GM15510 (cell line): ENCODE data around the gene SPRR2D.

Source experiments
- POLR2A ChIP-seq: IDR thresholded peaks from 3 replicates; pipeline ENCODE4 v1.6.1; 2011; ENCODE audit warnings: borderline replicate concordance; ENCODE audit not compliant: insufficient read length; ENCODE audit errors: extremely low read depth

Gene SPRR2D

DNA sequence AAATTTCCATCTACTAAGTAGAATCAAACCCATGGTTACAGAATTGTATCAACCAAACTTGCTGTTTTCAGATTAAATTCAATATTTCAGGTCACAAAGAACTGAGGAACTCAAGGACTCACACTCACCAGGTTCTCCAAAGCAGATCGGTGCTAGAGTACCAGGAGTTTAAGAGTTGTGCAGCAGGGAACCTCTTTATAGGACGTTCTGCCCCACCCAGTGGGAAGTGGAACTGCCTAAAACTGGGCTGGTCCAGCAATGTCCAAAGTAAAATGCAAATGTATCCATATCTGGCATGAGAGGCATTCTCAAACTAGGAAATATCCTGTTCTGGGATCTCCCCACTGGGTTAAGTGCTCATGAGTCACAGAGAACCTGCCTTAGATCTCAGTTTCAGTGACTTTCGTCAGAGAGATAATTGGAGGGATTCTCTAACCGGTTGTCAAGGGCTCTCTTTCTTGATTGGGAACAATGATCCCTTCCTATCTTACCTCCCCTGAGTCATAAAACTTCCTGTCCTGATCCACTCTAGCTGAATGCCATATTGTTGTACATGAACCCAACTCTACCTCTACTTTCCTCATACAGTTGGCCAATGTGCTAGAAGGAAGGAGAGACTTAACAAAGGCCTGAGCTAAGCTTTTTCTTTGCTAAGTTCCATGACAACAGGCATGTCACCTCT, at the start of gene SPRR2D:
TSS of gene SPRR2D (minus strand) at position 171 of the 682 bp plus-strand sequence. CDS start 774 bp downstream, outside the sequence.
- no peak for TF ChIP-seq POLR2A

DNA sequence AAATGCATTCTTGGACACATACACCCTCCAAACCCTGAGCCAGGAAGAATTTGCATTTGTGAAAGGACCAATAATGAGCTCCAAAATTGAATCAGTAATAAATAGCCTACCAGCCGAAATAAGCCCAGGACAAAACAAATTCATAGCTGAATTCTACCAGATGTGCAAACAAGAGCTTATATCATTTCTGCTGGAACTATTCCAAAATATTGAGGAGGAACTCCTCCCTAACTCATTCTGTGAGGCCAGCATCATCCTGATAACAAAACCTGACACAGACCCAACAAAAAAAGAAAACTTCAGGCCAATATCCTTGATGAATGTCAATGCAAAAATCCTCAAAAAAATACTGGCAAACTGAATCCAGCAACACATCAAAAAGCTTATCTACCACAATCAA, 46.7 kb upstream of the SPRR2D start:
- TF ChIP-seq POLR2A, result no peak

DNA sequence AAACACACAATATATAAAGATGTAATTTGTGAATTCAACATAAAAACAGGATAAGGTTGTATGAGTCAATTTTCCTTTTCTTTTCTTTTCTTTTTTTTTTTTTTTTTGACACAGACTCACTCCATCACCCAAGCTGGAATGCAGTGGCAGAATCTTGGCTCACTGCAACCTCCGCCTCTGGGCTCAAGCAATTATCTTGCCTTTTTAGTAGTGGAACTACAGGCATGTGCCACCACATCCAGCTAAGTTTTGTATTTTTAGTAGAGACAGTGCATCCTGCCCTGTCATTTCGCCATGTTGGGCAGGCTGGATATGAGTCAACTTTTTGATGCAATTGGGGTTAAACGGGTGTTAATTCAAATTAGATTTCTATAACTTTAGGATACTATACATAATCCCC, 40.8 kb upstream of the SPRR2D start:
- TF ChIP-seq POLR2A, result no peak

DNA sequence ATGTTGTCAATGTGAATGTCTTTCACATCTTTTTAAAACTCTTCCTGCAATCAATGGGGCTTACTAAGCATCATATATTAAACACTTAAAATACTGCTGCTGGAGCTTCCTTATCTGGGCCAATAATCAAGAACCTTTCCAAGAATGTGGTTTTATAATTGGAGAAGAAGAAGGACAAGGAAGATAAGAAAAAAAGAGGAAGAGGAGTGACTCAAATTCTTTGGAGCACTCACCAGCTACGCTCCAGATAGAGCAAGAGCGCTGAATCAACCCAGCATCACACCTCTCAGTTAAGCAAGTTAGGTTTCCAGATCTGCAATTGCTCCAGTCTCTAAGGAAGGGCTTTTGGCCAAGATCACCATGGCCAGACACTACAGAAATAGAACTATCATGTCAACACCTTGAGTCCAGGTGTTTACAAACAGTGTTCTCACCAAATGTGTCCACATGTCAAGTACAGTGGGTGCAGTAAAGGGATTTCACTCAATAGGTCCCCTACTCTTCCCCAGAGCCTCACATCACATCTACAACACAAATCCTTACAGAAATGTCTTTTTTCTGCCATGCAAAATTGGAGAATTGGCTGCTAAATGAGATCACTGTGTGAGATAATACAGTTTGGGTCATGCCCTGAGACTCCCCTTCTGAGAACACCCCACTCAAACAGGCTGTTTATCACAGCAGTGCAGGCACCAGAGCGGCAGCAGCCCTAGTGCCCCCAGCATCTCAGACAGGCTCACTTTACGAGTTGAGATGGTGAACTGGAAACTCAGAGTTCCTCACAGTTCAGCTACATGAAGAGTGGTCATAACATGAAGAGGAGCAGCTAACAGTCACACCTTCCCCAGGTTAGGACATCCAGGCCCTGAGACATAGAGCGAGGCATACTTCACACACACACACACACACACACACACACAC, 32.1 kb upstream of the SPRR2D start:
- TF ChIP-seq POLR2A, result no peak

DNA sequence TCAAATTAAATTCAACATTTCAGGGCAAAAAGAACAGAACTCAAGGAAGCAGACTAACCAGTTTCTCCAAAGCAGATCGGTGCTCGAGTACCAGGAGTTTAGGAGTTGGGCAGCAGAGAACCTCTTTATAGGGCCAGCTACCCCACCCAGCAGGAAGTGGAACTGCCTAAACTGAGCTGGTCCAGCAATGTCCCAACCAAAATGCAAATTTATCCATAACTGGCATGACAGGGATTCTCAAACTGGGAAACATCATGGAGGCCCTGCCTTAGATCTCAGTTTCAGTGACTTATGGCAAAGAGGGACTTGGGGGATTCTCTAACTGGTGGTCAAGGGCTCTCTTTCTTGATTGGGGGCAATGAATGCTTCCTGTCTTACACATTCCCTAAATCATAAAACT, 30.6 kb upstream of the SPRR2D start, which contains the start of gene SPRR2B:
TSS of gene SPRR2B (minus strand) at position 101 of the 400 bp plus-strand sequence. CDS start 772 bp downstream, outside the sequence.
- TF ChIP-seq POLR2A, result no peak

DNA sequence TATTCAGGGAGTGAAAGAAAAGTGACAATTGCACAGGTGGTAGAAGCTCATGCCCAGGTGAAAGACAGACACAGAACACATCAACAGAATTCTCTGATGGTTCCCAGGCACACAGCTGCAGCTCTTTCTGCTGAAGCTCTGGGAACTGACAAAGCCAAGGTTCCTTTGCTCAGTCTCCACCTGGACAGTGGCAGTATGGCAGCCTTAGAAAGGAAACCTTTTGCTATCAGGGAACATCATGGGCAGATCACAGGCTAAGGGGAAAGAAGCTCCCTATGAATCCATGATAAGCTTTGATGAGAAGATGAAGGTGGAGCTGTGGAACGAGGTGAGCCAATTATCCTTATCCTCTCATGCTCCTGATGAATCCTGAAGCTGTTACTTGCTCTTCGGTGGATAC, 29.3 kb upstream of the SPRR2D start:
- no peak for TF ChIP-seq POLR2A

DNA sequence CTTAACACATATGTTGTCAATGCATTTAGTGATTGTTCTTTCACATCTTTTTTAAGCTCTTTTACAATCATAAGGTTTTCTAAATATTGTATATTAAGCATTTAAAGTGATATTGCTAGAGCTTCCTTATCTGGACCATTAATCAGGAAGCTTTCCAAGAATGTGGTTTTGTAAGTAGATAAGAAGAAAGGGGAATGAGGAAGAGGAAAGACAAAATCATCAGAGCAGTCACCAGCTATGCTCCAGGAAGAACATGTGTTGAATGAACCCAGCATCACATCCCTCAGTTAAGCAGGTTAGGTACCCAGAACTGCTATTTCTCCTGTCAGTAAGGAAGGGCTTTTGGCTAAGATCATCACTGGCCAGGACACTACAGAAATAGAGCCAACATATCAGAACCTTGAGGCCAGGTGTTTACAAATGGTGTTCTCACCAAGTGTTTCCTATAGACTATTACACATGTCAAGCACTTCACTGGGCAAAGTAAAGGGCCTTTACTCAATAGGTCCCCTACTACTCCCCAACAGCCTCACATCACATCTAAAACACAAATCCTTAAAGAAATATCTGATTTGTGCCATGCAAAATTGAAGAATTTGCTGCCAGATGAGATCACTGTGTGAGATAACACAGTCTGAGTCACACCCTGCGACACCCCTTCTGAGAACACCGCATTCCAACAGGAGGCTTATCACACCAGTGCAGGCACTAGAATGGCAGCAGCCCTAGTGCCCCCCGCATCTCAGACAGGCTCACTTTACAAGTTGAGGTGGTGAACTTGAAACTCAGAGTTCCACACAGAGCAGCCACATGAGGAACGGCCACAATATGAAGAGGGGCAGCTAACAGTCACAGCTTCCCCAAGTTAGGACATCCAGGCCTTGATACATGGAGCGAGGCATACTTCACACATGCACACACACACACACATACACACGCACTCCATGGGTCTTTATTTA, 18.2 kb upstream of the SPRR2D start:
- TF ChIP-seq POLR2A, result no peak

DNA sequence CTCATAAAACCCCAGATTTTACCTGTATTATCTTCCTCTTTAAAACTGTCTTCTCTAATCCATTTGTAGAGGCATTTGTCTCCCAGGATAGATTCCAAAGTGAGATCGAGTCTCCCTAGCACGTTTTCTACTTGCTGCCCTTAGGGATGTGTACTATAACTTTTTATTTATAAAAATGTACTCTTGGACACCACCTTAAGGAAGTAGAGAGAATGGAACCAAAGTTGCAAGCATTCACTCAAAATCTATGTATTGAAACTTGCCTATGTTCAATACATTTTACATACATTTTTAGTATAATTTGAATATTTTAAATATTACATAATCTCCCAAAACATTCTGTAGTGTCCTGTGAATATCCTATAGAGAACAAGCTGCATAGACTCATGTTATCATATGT, 17.2 kb upstream of the SPRR2D start:
- TF ChIP-seq POLR2A, result no peak

DNA sequence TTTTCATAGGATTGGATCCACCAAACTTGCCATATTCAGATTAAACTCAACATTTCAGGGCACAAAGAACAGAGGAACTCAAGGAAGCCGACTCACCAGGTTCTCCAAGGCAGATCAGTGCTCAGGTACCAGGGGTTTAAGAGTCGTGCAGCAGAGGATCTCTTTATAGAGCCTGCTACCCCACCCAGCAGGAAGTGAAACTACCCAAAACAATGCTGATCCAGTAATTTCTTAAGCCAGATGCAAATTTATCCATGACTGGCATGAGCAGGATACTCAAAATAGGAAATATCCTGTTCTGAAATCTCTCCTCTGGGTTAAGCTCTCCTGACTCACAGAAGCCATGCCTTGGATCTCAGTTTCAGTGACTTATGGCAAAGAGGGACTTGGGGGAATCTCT, 16.5 kb upstream of the SPRR2D start, which contains the start of gene SPRR2A:
TSS of gene SPRR2A (minus strand) at position 138 of the 400 bp plus-strand sequence. CDS start 777 bp downstream, outside the sequence.
- no peak for TF ChIP-seq POLR2A

DNA sequence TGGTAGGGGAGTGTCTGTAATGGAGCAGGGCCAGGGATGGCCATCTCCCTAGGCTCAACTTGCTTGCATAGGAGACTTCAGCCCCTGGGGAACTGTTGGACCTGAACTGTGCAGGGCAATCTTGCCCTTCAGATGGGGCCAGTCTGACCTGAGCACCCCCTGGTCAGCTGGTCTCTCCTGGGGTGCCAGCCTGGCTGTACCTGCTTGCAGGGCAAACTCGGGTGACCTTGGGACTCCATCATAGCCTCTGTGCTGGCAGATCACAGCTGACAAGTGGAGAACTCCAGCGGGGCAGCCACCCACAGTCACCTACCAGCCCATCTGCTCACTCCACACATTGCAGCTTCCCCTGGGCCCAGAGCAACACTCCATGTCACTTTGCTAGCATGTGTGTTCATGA, 8.3 kb upstream of the SPRR2D start:
- no peak for TF ChIP-seq POLR2A

DNA sequence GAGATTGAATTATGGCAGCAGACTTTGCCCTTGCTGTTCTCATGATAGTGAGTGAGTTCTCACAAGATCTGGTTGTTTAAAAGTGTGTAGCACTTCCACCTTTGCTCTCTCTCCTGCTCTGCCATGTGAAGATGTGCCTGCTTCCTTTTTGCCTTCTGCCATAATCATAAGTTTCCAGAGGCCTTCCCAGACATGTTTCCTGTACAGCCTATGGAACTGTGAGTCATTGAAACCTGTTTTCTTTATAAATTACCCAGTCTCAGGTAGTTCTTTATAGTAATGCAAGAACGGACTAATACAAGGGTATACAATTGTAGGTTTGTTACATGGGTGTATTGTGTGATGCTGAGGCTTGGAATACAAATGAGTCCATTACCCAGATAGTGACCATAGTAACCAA, 5.7 kb downstream of the SPRR2D start:
- TF ChIP-seq POLR2A, result no peak

DNA sequence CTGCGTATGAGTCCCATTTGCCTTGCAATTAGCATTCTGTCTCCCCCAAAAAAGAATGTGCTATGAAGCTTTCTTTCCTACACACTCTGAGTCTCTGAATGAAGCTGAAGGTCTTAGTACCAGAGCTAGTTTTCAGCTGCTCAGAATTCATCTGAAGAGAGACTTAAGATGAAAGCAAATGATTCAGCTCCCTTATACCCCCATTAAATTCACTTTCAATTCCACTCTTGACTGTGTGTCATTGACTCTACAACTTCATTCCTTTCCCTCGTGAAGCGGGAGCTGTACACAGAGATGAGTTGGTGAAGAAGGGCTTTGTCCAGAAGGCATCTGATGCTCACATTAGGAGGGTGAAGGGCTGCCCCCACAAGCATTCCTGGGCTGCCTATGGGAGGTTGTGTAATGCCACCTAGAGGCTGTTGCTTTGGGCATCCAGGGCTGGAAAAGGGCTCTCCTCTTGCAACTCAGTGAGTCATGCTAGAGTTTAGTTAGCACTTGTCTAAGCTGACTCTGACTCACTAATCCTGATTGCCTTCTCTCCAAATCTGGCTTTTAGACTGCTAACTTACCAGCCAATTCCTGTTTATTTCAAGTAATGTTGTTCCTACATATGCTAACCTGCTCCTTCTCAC, 8.1 kb downstream of the SPRR2D start:
- no peak for TF ChIP-seq POLR2A

DNA sequence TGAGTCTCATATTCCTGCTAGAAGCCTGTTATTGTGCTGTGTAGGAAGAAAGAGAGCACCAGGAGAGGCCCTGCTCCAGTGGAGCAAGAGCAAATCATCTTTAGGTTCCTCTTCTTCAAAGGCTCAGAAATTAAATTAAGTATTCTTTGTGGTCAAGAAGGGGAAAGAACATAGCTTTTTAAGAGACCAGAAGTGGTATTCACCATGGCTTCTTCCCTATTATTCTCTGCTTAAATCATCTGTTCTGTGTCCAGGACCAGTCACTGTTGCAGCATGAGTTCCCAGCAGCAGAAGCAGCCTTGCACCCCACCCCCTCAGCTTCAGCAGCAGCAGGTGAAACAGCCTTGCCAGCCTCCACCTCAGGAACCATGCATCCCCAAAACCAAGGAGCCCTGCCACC, 8.8 kb downstream of the SPRR2D start:
- no peak for TF ChIP-seq POLR2A

DNA sequence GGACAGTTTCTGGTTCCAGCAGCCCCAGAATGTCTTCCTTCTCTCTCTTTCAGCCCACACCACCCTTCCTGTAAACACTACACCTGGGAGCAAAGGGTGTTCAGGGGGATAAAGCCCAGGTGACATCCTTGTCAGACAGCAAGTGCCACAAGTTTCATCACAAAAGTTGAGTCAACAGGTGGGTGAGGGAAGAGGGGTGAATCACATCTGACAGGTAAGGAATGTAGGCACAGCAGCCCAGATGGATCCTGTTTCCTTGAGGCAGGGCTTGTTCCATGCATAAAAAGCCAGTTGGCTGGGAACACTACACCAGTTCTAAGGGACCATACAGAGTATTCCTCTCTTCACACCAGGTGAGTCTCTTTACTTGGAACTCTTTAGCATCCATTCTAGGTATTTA, 10.0 kb downstream of the SPRR2D start, which contains the start of gene SPRR1B:
TSS of gene SPRR1B (plus strand) at position 309 of the 400 bp plus-strand sequence. CDS start 1,143 bp downstream, outside the sequence.
- no peak for TF ChIP-seq POLR2A

DNA sequence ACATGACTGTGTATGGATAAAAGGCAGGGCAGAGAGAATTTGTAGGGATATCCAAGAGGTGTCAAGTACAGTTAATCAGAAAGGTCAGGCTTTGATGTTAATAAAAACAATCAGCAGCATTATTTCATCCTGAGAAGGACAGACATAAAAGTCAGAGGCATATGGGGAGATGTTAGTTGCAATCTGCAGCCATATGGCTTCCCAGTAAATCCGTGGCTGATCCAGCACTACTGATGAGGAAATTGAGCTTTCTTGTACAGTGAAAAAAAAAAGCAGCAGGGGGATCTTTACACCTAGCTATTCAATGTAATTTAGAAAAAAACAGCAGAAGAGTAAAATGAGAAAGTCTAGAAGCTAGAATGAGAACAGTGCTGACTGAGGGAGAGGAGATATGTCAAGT, 12.2 kb downstream of the SPRR2D start:
- no peak for TF ChIP-seq POLR2A

DNA sequence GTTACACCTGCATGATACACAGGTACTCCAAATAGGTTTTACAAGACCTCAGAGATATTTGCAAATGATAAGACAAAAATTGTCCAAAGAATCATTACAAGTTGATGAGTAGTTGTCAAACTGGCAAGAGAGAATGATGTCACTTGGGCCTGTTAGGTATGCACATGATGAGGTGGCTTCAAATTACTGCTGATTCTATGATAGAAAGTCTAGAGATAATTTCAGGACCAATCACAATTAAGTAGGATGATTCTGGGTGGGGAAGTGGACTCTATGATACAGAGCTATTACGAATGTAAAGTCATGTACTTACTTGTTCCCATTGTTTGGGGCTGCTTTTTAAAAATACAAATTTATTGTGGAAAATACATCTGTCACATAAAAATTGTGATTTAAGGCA, 15.1 kb downstream of the SPRR2D start:
- TF ChIP-seq POLR2A, result no peak
